Neural progenitor cell (in vitro differentiated cells): Measurements from ENCODE around the gene PODNL1. TPM values are rescaled to one million over a fixed set of nuclear protein-coding genes. Genes with fewer than 3 reads are reported as not detected.

Experiments used
- DNase-seq: peaks from one replicate; pipeline ENCODE4 v3.0.0-alpha.2; 2016; ENCODE audit warnings: low spot score
- H2AFZ ChIP-seq: fragments of 200-600 bp; sonication (generic); replicated peaks from 2 replicates; pipeline ENCODE4 v1.6.1; 2016; ENCODE audit warnings: antibody characterized with exemption
- H3F3A ChIP-seq: fragments of 200-600 bp; sonication (generic); 2 replicates; pipeline ENCODE4 v1.6.1; 2016; ENCODE audit warnings: antibody characterized with exemption, low read depth
- H3K27ac ChIP-seq: fragments of 200-600 bp; sonication (generic); 2 replicates; pipeline ENCODE4 v1.5.1; 2016; ENCODE audit warnings: mild to moderate bottlenecking
- H3K27me3 ChIP-seq: fragments of 200-600 bp; sonication (generic); 2 replicates; pipeline ENCODE4 v1.6.1; 2016; ENCODE audit warnings: mild to moderate bottlenecking, moderate library complexity
- H3K36me3 ChIP-seq: fragments of 200-600 bp; sonication (generic); 2 replicates; pipeline ENCODE4 v1.5.1; 2016
- H3K4me1 ChIP-seq: fragments of 200-600 bp; sonication (generic); 2 replicates; pipeline ENCODE4 v1.6.1; 2016; ENCODE audit warnings: mixed run types
- H3K4me2 ChIP-seq: fragments of 200-600 bp; sonication (generic); 2 replicates; pipeline ENCODE4 v1.6.1; 2016
- H3K4me3 ChIP-seq: fragments of 200-600 bp; sonication (generic); 2 replicates; pipeline ENCODE4 v1.5.1; 2016
- H3K79me2 ChIP-seq: fragments of 200-600 bp; sonication (generic); 2 replicates; pipeline ENCODE4 v1.6.1; 2016; ENCODE audit warnings: low read depth
- H3K9ac ChIP-seq: fragments of 200-600 bp; sonication (generic); 2 replicates; pipeline ENCODE4 v1.6.1; 2016
- H3K9me3 ChIP-seq: fragments of 200-600 bp; sonication (generic); 2 replicates; pipeline ENCODE4 v1.5.1; 2016; ENCODE audit warnings: low read depth
- H4K20me1 ChIP-seq: fragments of 200-600 bp; sonication (generic); 2 replicates; pipeline ENCODE4 v1.6.1; 2016; ENCODE audit warnings: low read depth
- H3K27ac Mint-ChIP-seq: 3 replicates; pipeline ENCODE4 v1.8.0; 2021; ENCODE audit warnings: mixed read lengths
- H3K27me3 Mint-ChIP-seq: 2 replicates; pipeline ENCODE4 v1.8.0; 2022; ENCODE audit warnings: low read depth, mild to moderate bottlenecking, inconsistent platforms, moderate library complexity, mixed read lengths; ENCODE audit not compliant: insufficient read depth
- H3K36me3 Mint-ChIP-seq: 3 replicates; pipeline ENCODE4 v1.8.0; 2021; ENCODE audit warnings: mixed read lengths
- H3K4me1 Mint-ChIP-seq: 3 replicates; pipeline ENCODE4 v1.8.0; 2021; ENCODE audit warnings: mixed read lengths
- H3K4me3 Mint-ChIP-seq: 3 replicates; pipeline ENCODE4 v1.8.0; 2021; ENCODE audit warnings: mild to moderate bottlenecking, moderate library complexity, mixed read lengths
- H3K9me3 Mint-ChIP-seq: 3 replicates; pipeline ENCODE4 v1.8.0; 2020; ENCODE audit warnings: mixed read lengths
- CTCF ChIP-seq: fragments of 200-600 bp; sonication (generic); IDR thresholded peaks from 2 replicates; pipeline ENCODE4 v1.5.1; 2017; ENCODE audit warnings: antibody characterized with exemption, mild to moderate bottlenecking
- EZH2 ChIP-seq: fragments of 200-600 bp; sonication (generic); IDR thresholded peaks from 2 replicates; pipeline ENCODE4 v1.6.1; 2017; ENCODE audit warnings: antibody characterized with exemption, mild to moderate bottlenecking, moderate library complexity
- EZH2phosphoT487 ChIP-seq: fragments of 200-600 bp; sonication (generic); IDR thresholded peaks from 2 replicates; pipeline ENCODE4 v1.6.1; 2017; ENCODE audit warnings: antibody characterized with exemption
- total RNA-seq: library from RNA; depleted of rRNA; stranded (reverse); fragments of >200 nt; gene quantifications from 2 replicates; pipeline ENCODE4 v1.2.3, GENCODE V29; 2015; ENCODE audit warnings: low replicate concordance

The PODNL1 gene
- total RNA-seq, 1 donor from 2014 or later, result not detected

DNA sequence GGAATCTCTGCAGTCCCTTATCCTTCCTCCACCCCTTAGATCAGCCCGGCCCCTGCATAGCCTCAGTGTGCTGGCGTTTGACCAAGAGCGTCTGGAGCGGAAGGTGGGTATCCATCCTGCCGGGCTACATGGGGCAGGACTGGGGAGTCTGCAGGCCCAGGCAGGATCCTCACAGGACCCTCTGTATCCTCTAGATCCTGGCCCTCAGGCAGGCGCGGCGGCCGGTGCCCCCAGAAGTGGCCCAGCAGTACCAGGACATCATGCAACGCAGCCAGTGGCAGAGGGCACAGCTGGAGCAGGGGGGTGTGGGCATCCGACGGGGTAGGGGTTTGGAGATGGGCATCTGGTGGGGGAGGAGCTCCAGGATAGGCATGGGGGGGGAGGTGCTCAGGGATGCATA is 8.9 kb downstream of the PODNL1 start:
- Histone ChIP-seq H3K27ac (no peak overlapping the region), H3K4me2 (no peak overlapping the region), H3F3A (peaks cover 4% of the 10 kb centered on the region), H3K9me3 (no peaks in the 10 kb centered on the region), H3K36me3 (no peaks in the 10 kb centered on the region), H3K4me1 (no peaks in the 10 kb centered on the region), H3K27me3 (no peaks in the 10 kb centered on the region), H2AFZ (no peak overlapping the region), H3K79me2 (no peaks in the 10 kb centered on the region), H3K4me3 (no peak overlapping the region), H4K20me1 (no peaks in the 10 kb centered on the region), H3K9ac (no peak overlapping the region)
- H3K27ac Mint-ChIP-seq, result no peak overlapping the region
- H3K4me1 Mint-ChIP-seq, result peaks cover 3% of the 10 kb centered on the region
- H3K4me3 Mint-ChIP-seq, result no peak overlapping the region
- no peak for TF ChIP-seq EZH2phosphoT487
- no peak for TF ChIP-seq CTCF
- no peak for TF ChIP-seq EZH2
- peaks cover 5% of the 10 kb centered on the region for H3K27me3 Mint-ChIP-seq
- no peaks in the 10 kb centered on the region for H3K9me3 Mint-ChIP-seq
- DNase-seq, result no peak
- H3K36me3 Mint-ChIP-seq, result peaks cover 19% of the 10 kb centered on the region

GRCh38 chr19:13926715-13927114 is 11.5 kb downstream of the PODNL1 start:
- TF ChIP-seq CTCF (no peak), EZH2 (no peak), EZH2phosphoT487 (no peak)
- H2AFZ ChIP-seq, result no peak overlapping the region
- no peak for DNase-seq
- no peaks in the 10 kb centered on the region for H3K36me3 ChIP-seq
- H3K27me3 Mint-ChIP-seq, result peaks cover 4% of the 10 kb centered on the region
- H3K27ac Mint-ChIP-seq, result no peak overlapping the region
- H3K36me3 Mint-ChIP-seq, result peaks cover 30% of the 10 kb centered on the region
- H3K9me3 Mint-ChIP-seq, result no peaks in the 10 kb centered on the region
- no peaks in the 10 kb centered on the region for H3F3A ChIP-seq
- H3K4me1 Mint-ChIP-seq, result no peaks in the 10 kb centered on the region
- H3K4me1 ChIP-seq, result no peaks in the 10 kb centered on the region
- no peak overlapping the region for H3K4me3 ChIP-seq
- H3K4me2 ChIP-seq, result no peak overlapping the region
- no peak overlapping the region for H3K27ac ChIP-seq
- H3K9me3 ChIP-seq, result no peaks in the 10 kb centered on the region
- H3K4me3 Mint-ChIP-seq, result peak overlapping the region; percentile 21
- H3K9ac ChIP-seq, result no peak overlapping the region
- H3K79me2 ChIP-seq, result no peaks in the 10 kb centered on the region
- H3K27me3 ChIP-seq, result no peaks in the 10 kb centered on the region
- no peaks in the 10 kb centered on the region for H4K20me1 ChIP-seq

DNA sequence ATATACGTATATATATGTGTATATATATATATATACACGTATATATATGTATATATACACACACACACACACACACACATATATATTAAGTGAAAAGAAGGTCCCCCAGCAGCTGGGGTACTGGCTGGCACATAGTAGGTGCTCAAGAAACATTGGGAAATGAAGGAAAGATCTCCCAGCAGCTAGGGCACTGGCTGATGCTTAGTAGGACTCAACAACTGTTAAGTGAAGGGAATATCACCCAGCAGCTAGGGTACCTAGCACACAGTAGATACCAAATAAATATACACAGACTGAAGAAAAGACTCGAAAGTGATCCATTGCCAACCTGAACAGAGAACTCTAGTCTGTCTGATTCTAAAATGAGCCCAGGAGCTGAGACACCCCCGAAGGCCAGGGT is 12.2 kb downstream of the PODNL1 start:
- no peak overlapping the region for H3K9ac ChIP-seq
- no peak overlapping the region for H3K4me2 ChIP-seq
- Mint-ChIP-seq H3K9me3 (peaks cover 2% of the 10 kb centered on the region), H3K4me1 (no peaks in the 10 kb centered on the region), H3K36me3 (peaks cover 37% of the 10 kb centered on the region), H3K4me3 (no peak overlapping the region), H3K27ac (no peak overlapping the region), H3K27me3 (peaks cover 4% of the 10 kb centered on the region)
- H2AFZ ChIP-seq, result no peak overlapping the region
- H3K36me3 ChIP-seq, result peaks cover under 1% of the 10 kb centered on the region
- TF ChIP-seq CTCF, result no peak
- no peak for TF ChIP-seq EZH2
- no peak for TF ChIP-seq EZH2phosphoT487
- no peak overlapping the region for H3K4me3 ChIP-seq
- DNase-seq, result no peak
- no peaks in the 10 kb centered on the region for H4K20me1 ChIP-seq
- no peaks in the 10 kb centered on the region for H3K4me1 ChIP-seq
- H3F3A ChIP-seq, result no peaks in the 10 kb centered on the region
- no peak overlapping the region for H3K27ac ChIP-seq
- H3K27me3 ChIP-seq, result no peaks in the 10 kb centered on the region
- H3K9me3 ChIP-seq, result no peaks in the 10 kb centered on the region
- no peaks in the 10 kb centered on the region for H3K79me2 ChIP-seq
